SK-N-SH treated with all-trans-retinoic acid at 6 μM for 48 hours (cell line): ENCODE results near the gene SUPT3H.

Experiments
- PATZ1 ChIP-seq: fragments of 250-450 bp; sonication (Bioruptor Pico); IDR thresholded peaks from 2 replicates; pipeline ENCODE4 v1.8.0; 2020; ENCODE audit warnings: mild to moderate bottlenecking, moderate library complexity, borderline replicate concordance
- ZFP3 ChIP-seq: fragments of 250-450 bp; sonication (Bioruptor Pico); IDR thresholded peaks from 2 replicates; pipeline ENCODE4 v1.5.0; 2020; ENCODE audit warnings: mild to moderate bottlenecking, moderate library complexity
- ZFP30 ChIP-seq: fragments of 450-650 bp; formaldehyde crosslinking; IDR thresholded peaks from 2 replicates; pipeline ENCODE4 v1.5.0; 2022; ENCODE audit warnings: mild to moderate bottlenecking, moderate library complexity
- ZNF70 ChIP-seq: fragments of 450-650 bp; formaldehyde crosslinking; IDR thresholded peaks from 2 replicates; pipeline ENCODE4 v1.5.0; 2020; ENCODE audit warnings: mild to moderate bottlenecking, moderate library complexity
- ZNF8 ChIP-seq: fragments of 450-650 bp; formaldehyde crosslinking; IDR thresholded peaks from 2 replicates; pipeline ENCODE4 v1.5.0; 2020; ENCODE audit warnings: mild to moderate bottlenecking, moderate library complexity
- TF ChIP-seq, protein P1 (sequence below): fragments of 250-450 bp; sonication (Bioruptor Pico); IDR thresholded peaks from 2 replicates; pipeline ENCODE4 v1.5.1; 2020; ENCODE audit warnings: low read depth, mild to moderate bottlenecking, moderate library complexity

- TF ChIP-seq, protein P1, sequence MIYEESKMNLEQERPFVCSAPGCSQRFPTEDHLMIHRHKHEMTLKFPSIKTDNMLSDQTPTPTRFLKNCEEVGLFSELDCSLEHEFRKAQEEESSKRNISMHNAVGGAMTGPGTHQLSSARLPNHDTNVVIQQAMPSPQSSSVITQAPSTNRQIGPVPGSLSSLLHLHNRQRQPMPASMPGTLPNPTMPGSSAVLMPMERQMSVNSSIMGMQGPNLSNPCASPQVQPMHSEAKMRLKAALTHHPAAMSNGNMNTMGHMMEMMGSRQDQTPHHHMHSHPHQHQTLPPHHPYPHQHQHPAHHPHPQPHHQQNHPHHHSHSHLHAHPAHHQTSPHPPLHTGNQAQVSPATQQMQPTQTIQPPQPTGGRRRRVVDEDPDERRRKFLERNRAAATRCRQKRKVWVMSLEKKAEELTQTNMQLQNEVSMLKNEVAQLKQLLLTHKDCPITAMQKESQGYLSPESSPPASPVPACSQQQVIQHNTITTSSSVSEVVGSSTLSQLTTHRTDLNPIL (CRISPR knock-in tag), result no peak
- no peak for TF ChIP-seq PATZ1 (CRISPR knock-in tag)
- no peak for TF ChIP-seq ZNF8 (CRISPR knock-in tag)
- TF ChIP-seq ZNF70 (CRISPR knock-in tag), result no peak
- TF ChIP-seq ZFP3, result no peak
- no peak for TF ChIP-seq ZFP30 (CRISPR knock-in tag)
These were observed 518.7 kb downstream of the SUPT3H start for GRCh38 chr6:44858998-44859397.
